Uterus (tissue), 4 donors: ENCODE measurements around the gene RAB6B. TPM values are rescaled to one million over a fixed set of nuclear protein-coding genes. Genes with fewer than 3 reads are reported as not detected.

Source experiments
- DNase-seq, 2 donors: peaks; one replicate each; pipeline ENCODE4 v3.0.0-alpha.2; 2019 to 2020
- H3K27ac ChIP-seq, 2 donors: fragments of 200-600 bp; sonication (generic); 1 replicate in 1 of 2; 2 replicates in 1 of 2; pipeline ENCODE4 v1.5.1; 2016 to 2018
- H3K27me3 ChIP-seq, 2 donors: fragments of 200-600 bp; sonication (generic); one replicate each; pipeline ENCODE4 v1.5.1; 2018 to 2019; ENCODE audit warnings: control low read depth in 1 of 2
- H3K36me3 ChIP-seq, 2 donors: fragments of 200-600 bp; sonication (generic); one replicate each; pipeline ENCODE4 v1.5.1; 2019; ENCODE audit warnings: control low read depth in 1 of 2
- H3K4me1 ChIP-seq, 2 donors: fragments of 200-600 bp; sonication (generic); one replicate each; pipeline ENCODE4 v1.5.1; 2018 to 2019; ENCODE audit warnings: control low read depth in 1 of 2
- H3K4me3 ChIP-seq, 2 donors: fragments of 200-600 bp; sonication (generic); 1 replicate in 1 of 2; 2 replicates in 1 of 2; pipeline ENCODE4 v1.5.1; 2018 to 2019; ENCODE audit warnings: mild to moderate bottlenecking in 1 of 2
- H3K9me3 ChIP-seq, 2 donors: fragments of 200-600 bp; sonication (generic); one replicate each; pipeline ENCODE4 v1.5.1; 2019; ENCODE audit warnings: control low read depth in 1 of 2
- CTCF ChIP-seq, 4 experiments: fragments of 200-600 bp in 2 of 4; fragments of 450-650 bp in 2 of 4; sonication (generic) in 2 of 4; IDR thresholded peaks; one replicate each; pipeline ENCODE4 v1.5.1; 2016 to 2019; ENCODE audit warnings: antibody characterized with exemption in 4 of 4, mild to moderate bottlenecking in 2 of 4, moderate library complexity in 1 of 4
- POLR2A ChIP-seq, 2 donors: fragments of 450-650 bp; IDR thresholded peaks; one replicate each; pipeline ENCODE4 v1.6.1; 2016; ENCODE audit warnings: antibody characterized with exemption in 2 of 2, mild to moderate bottlenecking in 1 of 2, moderate library complexity in 1 of 2
- intact Hi-C: fragments of 100-400 bp; cut with DNase I; formaldehyde crosslinking; loops from one replicate; pipeline ENCODE4 v1.15.1; 2023; ENCODE audit warnings: low total_unique reads
- total RNA-seq, 4 donors: library from RNA; depleted of rRNA in 3 of 4; stranded (reverse); fragments of >200 nt in 3 of 4; gene quantifications; one replicate each; pipeline versions ENCODE4 v1.1.0 to v1.2.4, GENCODE V29; 2014 to 2023
- donor health status: DM: yes; HTN: yes; CAD: no.

RAB6B gene
- total RNA-seq, 4 donors from 2014 or later, result 0.29 to 12.0 (median 3.8) TPM

GRCh38 chr3:133835418-133835743, 60.3 kb downstream of the RAB6B start:
- H3K4me3 ChIP-seq, result no peak overlapping the region
- intact Hi-C loops, result no loop called here
- no peaks in the 10 kb centered on the region for H3K4me1 ChIP-seq
- no peaks in the 10 kb centered on the region for H3K36me3 ChIP-seq
- TF ChIP-seq CTCF (IDR thresholded peaks at IDR 0.05) (no peak), POLR2A (IDR thresholded peaks at IDR 0.05) (no peak)
- DNase-seq, result no peak
- H3K9me3 ChIP-seq, result no peaks in the 10 kb centered on the region
- H3K27ac ChIP-seq, result no peak overlapping the region
- H3K27me3 ChIP-seq, result no peaks in the 10 kb centered on the region

DNA sequence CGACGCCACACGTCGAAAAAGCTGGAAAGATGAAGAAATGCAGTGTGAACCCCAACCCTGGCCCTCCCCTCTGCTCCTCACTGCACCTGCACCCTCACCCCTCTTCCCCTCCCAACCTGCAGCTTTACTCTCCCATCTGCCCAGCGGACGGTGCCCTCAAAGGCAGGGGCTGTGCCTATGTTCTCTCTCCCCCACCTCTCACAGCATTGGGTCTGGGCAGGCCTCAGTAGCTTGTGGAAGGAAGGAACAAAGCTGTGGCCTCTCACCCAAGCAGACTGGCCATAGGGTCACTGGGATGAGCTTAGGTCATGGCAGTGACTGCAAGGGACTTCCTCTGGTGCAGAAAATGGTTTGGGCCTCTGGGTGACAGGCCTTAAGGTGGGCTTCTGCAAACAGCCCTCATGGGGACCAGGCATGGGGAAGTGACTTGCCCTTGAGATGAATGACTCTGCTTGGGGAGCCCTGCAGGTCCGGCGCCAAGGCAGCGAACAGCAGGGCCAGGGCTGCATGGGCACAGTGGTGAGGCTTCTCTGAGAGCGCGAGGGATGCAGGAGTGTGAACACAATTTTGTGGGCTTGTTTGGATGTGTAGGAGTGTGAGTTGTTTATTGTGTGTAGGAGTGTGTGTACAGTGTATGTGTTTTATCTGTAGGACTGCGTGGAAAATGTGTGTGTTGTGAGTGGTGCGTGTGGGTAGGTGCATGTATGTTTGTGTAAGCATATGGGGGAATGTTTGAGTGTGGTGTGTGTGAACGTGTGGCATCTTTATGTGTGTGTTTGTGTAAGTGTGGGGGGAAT, 60.9 kb downstream of the RAB6B start:
- intact Hi-C loops, result no loop called here
- H3K4me3 ChIP-seq, result no peak overlapping the region
- no peak overlapping the region for H3K27ac ChIP-seq
- H3K4me1 ChIP-seq, result no peaks in the 10 kb centered on the region
- H3K36me3 ChIP-seq, result no peaks in the 10 kb centered on the region
- no peak for DNase-seq
- no peaks in the 10 kb centered on the region for H3K9me3 ChIP-seq
- no peaks in the 10 kb centered on the region for H3K27me3 ChIP-seq
- TF ChIP-seq POLR2A (IDR thresholded peaks at IDR 0.05) (no peak), CTCF (IDR thresholded peaks at IDR 0.05) (no peak)

- no peak for TF ChIP-seq CTCF (IDR thresholded peaks at IDR 0.05)
- TF ChIP-seq POLR2A (IDR thresholded peaks at IDR 0.05), result no peak
- no peaks in the 10 kb centered on the region for H3K27me3 ChIP-seq
- H3K9me3 ChIP-seq, result no peaks in the 10 kb centered on the region
- intact Hi-C loops, result no loop called here
- no peak overlapping the region for H3K27ac ChIP-seq
- no peaks in the 10 kb centered on the region for H3K36me3 ChIP-seq
- H3K4me1 ChIP-seq, result no peaks in the 10 kb centered on the region
- DNase-seq, result no peak
- no peak overlapping the region for H3K4me3 ChIP-seq
Measured at GRCh38 chr3:133833880-133834620, 61.6 kb downstream of the RAB6B start.

- H3K4me1 ChIP-seq, result no peaks in the 10 kb centered on the region
- DNase-seq, result no peak
- no peaks in the 10 kb centered on the region for H3K27me3 ChIP-seq
- intact Hi-C loops, result no loop called here
- no peaks in the 10 kb centered on the region for H3K9me3 ChIP-seq
- TF ChIP-seq CTCF (IDR thresholded peaks at IDR 0.05), result no peak
- no peak for TF ChIP-seq POLR2A (IDR thresholded peaks at IDR 0.05)
- H3K36me3 ChIP-seq, result no peaks in the 10 kb centered on the region
- no peak overlapping the region for H3K27ac ChIP-seq
- H3K4me3 ChIP-seq, result no peak overlapping the region
Measured at GRCh38 chr3:133833267-133833666, 62.4 kb downstream of the RAB6B start.

GRCh38 chr3:133832802-133833144, 62.9 kb downstream of the RAB6B start:
- Histone ChIP-seq H3K9me3 (no peaks in the 10 kb centered on the region), H3K36me3 (no peaks in the 10 kb centered on the region)
- intact Hi-C loops, result no loop called here

More at GRCh38 chr3:133832802-133833144, 62.9 kb downstream of the RAB6B start:
- no peak for DNase-seq
- TF ChIP-seq POLR2A (IDR thresholded peaks at IDR 0.05) (no peak), CTCF (IDR thresholded peaks at IDR 0.05) (no peak)
- no peaks in the 10 kb centered on the region for H3K27me3 ChIP-seq
- H3K27ac ChIP-seq, result no peak overlapping the region
- H3K4me3 ChIP-seq, result no peak overlapping the region
- no peaks in the 10 kb centered on the region for H3K4me1 ChIP-seq
